Neural cell (in vitro differentiated cells): ENCODE measurements around the gene SDK2. TPM values are rescaled to one million over a fixed set of nuclear protein-coding genes. Genes with fewer than 3 reads are reported as not detected.

Experiments used
- H2AFZ ChIP-seq: fragments of 200-600, 300-800 bp; sonication (generic), shearing (Covaris generic); 2 replicates; pipeline ENCODE4 v1.6.0; 2014; ENCODE audit warnings: low read depth, mild to moderate bottlenecking, antibody characterized with exemption, low read length, moderate library complexity
- H3F3A ChIP-seq: fragments of 200-600 bp; shearing (Covaris generic); 2 replicates; pipeline ENCODE4 v1.6.1; 2016; ENCODE audit warnings: mild to moderate bottlenecking, moderate library complexity, mixed read lengths, antibody characterized with exemption, low read length; ENCODE audit not compliant: insufficient read depth, poor library complexity, severe bottlenecking
- H3K27ac ChIP-seq: fragments of 200-600, 300-800 bp; sonication (generic), shearing (Covaris generic); 2 replicates; pipeline ENCODE4 v1.5.1; 2014; ENCODE audit warnings: mild to moderate bottlenecking, low read length, moderate library complexity
- H3K27me3 ChIP-seq: fragments of 300-800, 200-600 bp; sonication (generic), shearing (Covaris generic); 2 replicates; pipeline ENCODE4 v1.6.0; 2014; ENCODE audit warnings: mild to moderate bottlenecking, low read depth, low read length, moderate library complexity; ENCODE audit not compliant: insufficient read depth
- H3K36me3 ChIP-seq: fragments of 300-800, 200-600 bp; sonication (generic), shearing (Covaris generic); 2 replicates; pipeline ENCODE4 v1.5.1; 2014; ENCODE audit warnings: mild to moderate bottlenecking, antibody characterized with exemption, low read length, moderate library complexity; ENCODE audit not compliant: insufficient read depth
- H3K4me2 ChIP-seq: fragments of 300-800, 200-600 bp; sonication (generic), shearing (Covaris generic); 2 replicates; pipeline ENCODE4 v1.6.0; 2014; ENCODE audit warnings: mild to moderate bottlenecking, low read length
- H3K4me3 ChIP-seq: fragments of 300-800, 200-600 bp; sonication (generic), shearing (Covaris generic); 2 replicates; pipeline ENCODE4 v1.5.1; 2014; ENCODE audit warnings: mild to moderate bottlenecking, low read length, moderate library complexity
- H3K79me2 ChIP-seq: fragments of 200-600 bp; shearing (Covaris generic); replicated peaks from 2 replicates; pipeline ENCODE4 v1.6.0; 2014; ENCODE audit warnings: mild to moderate bottlenecking, low read length, moderate library complexity; ENCODE audit not compliant: insufficient read depth
- H3K9ac ChIP-seq: fragments of 300-800, 200-600 bp; sonication (generic), shearing (Covaris generic); 2 replicates; pipeline ENCODE4 v1.6.1; 2016; ENCODE audit warnings: mild to moderate bottlenecking, low read length, mixed read lengths
- H3K9me2 ChIP-seq: fragments of 200-600 bp; shearing (Covaris generic); 2 replicates; pipeline ENCODE4 v1.6.1; 2016; ENCODE audit warnings: mild to moderate bottlenecking, low read length, mixed read lengths; ENCODE audit not compliant: insufficient read depth
- H3K9me3 ChIP-seq: fragments of 200-600, 300-800 bp; sonication (generic), shearing (Covaris generic); 2 replicates; pipeline ENCODE4 v1.6.1; 2016; ENCODE audit warnings: mild to moderate bottlenecking, mixed run types, low read length, moderate library complexity, mixed read lengths
- H4K20me1 ChIP-seq: fragments of 200-600 bp; shearing (Covaris generic); 2 replicates; pipeline ENCODE4 v1.6.1; 2016; ENCODE audit warnings: mild to moderate bottlenecking, mixed run types; ENCODE audit not compliant: insufficient read depth
- CTCF ChIP-seq: fragments of 450-650 bp; IDR thresholded peaks from 2 replicates; pipeline ENCODE4 v1.5.1; 2014; ENCODE audit warnings: antibody characterized with exemption, mild to moderate bottlenecking, moderate library complexity; ENCODE audit not compliant: poor library complexity, severe bottlenecking
- EP300 ChIP-seq: fragments of 450-650 bp; conservative IDR thresholded peaks from 2 replicates; pipeline ENCODE4 v1.6.1; 2014; ENCODE audit warnings: antibody characterized with exemption, mild to moderate bottlenecking, moderate library complexity; ENCODE audit not compliant: poor library complexity, severe bottlenecking
- EZH2 ChIP-seq: fragments of 200-600, 300-800 bp; shearing (Covaris generic), sonication (generic); IDR thresholded peaks from 2 replicates; pipeline ENCODE4 v1.6.1; 2014; ENCODE audit warnings: antibody characterized with exemption, low read length, borderline replicate concordance, mild to moderate bottlenecking; ENCODE audit not compliant: insufficient read depth, poor library complexity, severe bottlenecking
- MXI1 ChIP-seq: fragments of 450-650 bp; conservative IDR thresholded peaks from 2 replicates; pipeline ENCODE4 v1.6.1; 2014; ENCODE audit warnings: antibody characterized with exemption, mild to moderate bottlenecking; ENCODE audit not compliant: poor library complexity, severe bottlenecking
- POLR2AphosphoS5 ChIP-seq: IDR thresholded peaks from 2 replicates; pipeline ENCODE4 v1.6.1; 2012
- RAD21 ChIP-seq: fragments of 450-650 bp; conservative IDR thresholded peaks from 2 replicates; pipeline ENCODE4 v1.6.1; 2014; ENCODE audit warnings: antibody characterized with exemption, mild to moderate bottlenecking, moderate library complexity
- SMC3 ChIP-seq: fragments of 450-650 bp; conservative IDR thresholded peaks from 2 replicates; pipeline ENCODE4 v1.6.1; 2014; ENCODE audit warnings: antibody characterized with exemption, mild to moderate bottlenecking, moderate library complexity; ENCODE audit not compliant: poor library complexity
- TAF1 ChIP-seq: IDR thresholded peaks from 2 replicates; pipeline ENCODE4 v1.6.1; 2012; ENCODE audit warnings: low read depth
- polyA plus RNA-seq: library from polyadenylated mRNA; depleted of rRNA; stranded (reverse); fragments of >200 nt; gene quantifications from 2 replicates; pipeline ENCODE4 v1.2.3, GENCODE V29; 2014
- TF ChIP-seq, protein P1 (sequence below): IDR thresholded peaks from 2 replicates; pipeline ENCODE4 v1.6.1; 2012; ENCODE audit warnings: borderline replicate concordance

SDK2 gene
- polyA plus RNA-seq, 1 donor from 2014 or later = 0.73 TPM

- Histone ChIP-seq H3K36me3 (no peaks in the 10 kb centered on the region), H3K9ac (no peak overlapping the region), H3K27me3 (no peaks in the 10 kb centered on the region), H3K9me3 (no peaks in the 10 kb centered on the region), H3K4me3 (no peak overlapping the region), H2AFZ (no peak overlapping the region), H3K9me2 (no peaks in the 10 kb centered on the region), H3K27ac (no peak overlapping the region), H3K79me2 (no peaks in the 10 kb centered on the region), H3K4me2 (no peak overlapping the region), H3F3A (no peaks in the 10 kb centered on the region), H4K20me1 (no peaks in the 10 kb centered on the region)
- no peak for TF ChIP-seq MXI1
- TF ChIP-seq, protein P1, sequence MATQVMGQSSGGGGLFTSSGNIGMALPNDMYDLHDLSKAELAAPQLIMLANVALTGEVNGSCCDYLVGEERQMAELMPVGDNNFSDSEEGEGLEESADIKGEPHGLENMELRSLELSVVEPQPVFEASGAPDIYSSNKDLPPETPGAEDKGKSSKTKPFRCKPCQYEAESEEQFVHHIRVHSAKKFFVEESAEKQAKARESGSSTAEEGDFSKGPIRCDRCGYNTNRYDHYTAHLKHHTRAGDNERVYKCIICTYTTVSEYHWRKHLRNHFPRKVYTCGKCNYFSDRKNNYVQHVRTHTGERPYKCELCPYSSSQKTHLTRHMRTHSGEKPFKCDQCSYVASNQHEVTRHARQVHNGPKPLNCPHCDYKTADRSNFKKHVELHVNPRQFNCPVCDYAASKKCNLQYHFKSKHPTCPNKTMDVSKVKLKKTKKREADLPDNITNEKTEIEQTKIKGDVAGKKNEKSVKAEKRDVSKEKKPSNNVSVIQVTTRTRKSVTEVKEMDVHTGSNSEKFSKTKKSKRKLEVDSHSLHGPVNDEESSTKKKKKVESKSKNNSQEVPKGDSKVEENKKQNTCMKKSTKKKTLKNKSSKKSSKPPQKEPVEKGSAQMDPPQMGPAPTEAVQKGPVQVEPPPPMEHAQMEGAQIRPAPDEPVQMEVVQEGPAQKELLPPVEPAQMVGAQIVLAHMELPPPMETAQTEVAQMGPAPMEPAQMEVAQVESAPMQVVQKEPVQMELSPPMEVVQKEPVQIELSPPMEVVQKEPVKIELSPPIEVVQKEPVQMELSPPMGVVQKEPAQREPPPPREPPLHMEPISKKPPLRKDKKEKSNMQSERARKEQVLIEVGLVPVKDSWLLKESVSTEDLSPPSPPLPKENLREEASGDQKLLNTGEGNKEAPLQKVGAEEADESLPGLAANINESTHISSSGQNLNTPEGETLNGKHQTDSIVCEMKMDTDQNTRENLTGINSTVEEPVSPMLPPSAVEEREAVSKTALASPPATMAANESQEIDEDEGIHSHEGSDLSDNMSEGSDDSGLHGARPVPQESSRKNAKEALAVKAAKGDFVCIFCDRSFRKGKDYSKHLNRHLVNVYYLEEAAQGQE = no peak
- no peak for TF ChIP-seq TAF1
- TF ChIP-seq EZH2 = no peak
- TF ChIP-seq CTCF = no peak
- TF ChIP-seq RAD21 = no peak
- TF ChIP-seq POLR2AphosphoS5 = no peak
- TF ChIP-seq SMC3 = no peak
- TF ChIP-seq EP300 = no peak
Measured at GRCh38 chr17:73338050-73338521, 306.2 kb downstream of the SDK2 start.

- no peak overlapping the region for H3K4me2 ChIP-seq
- no peaks in the 10 kb centered on the region for H4K20me1 ChIP-seq
- H3K36me3 ChIP-seq = no peaks in the 10 kb centered on the region
- no peaks in the 10 kb centered on the region for H3K9me2 ChIP-seq
- H3K27ac ChIP-seq = no peak overlapping the region
- no peaks in the 10 kb centered on the region for H3F3A ChIP-seq
- H3K27me3 ChIP-seq = no peaks in the 10 kb centered on the region
- no peak overlapping the region for H3K9ac ChIP-seq
- no peaks in the 10 kb centered on the region for H3K79me2 ChIP-seq
- TF ChIP-seq, protein P1 = no peak
- TF ChIP-seq SMC3 = no peak
- TF ChIP-seq POLR2AphosphoS5 = no peak
- TF ChIP-seq CTCF = no peak
- no peak for TF ChIP-seq MXI1
- H3K4me3 ChIP-seq = no peak overlapping the region
- no peak overlapping the region for H2AFZ ChIP-seq
- H3K9me3 ChIP-seq = no peaks in the 10 kb centered on the region
Measured at GRCh38 chr17:73337330-73337710, 306.9 kb downstream of the SDK2 start.
